D721Med (cell line): ENCODE data around the gene ZNF574.

Experiments
- DNase-seq: peaks from one replicate; pipeline ENCODE4 v3.0.0; 2011; ENCODE audit warnings: low spot score; ENCODE audit not compliant: insufficient read length
- FAIRE-seq: peaks from 2 replicates; lab custom pipeline; 2011; peaks lifted over from hg19 to GRCh38; lab: Jason Lieb, UNC
- CTCF ChIP-seq: IDR thresholded peaks from 2 replicates; pipeline ENCODE4 v1.5.1; 2012; ENCODE audit warnings: mild to moderate bottlenecking, control low read depth; ENCODE audit not compliant: insufficient read depth; ENCODE audit errors: missing control alignments

ZNF574 gene

GRCh38 chr19:42102877-42103276 is 26.9 kb downstream of the ZNF574 start:
- DNase-seq = no peak
- no peak for TF ChIP-seq CTCF
- FAIRE-seq = no peak

GRCh38 chr19:42105368-42105767 is 29.4 kb downstream of the ZNF574 start:
- DNase-seq (no peak), FAIRE-seq (no peak)
- no peak for TF ChIP-seq CTCF

GRCh38 chr19:42108527-42109389 is 32.8 kb downstream of the ZNF574 start:
- DNase-seq = peak; percentile 64
- no peak for FAIRE-seq
- TF ChIP-seq CTCF = peak; percentile 100

- no peak for TF ChIP-seq CTCF
- DNase-seq = no peak
- no peak for FAIRE-seq
These were observed 33.9 kb downstream of the ZNF574 start for GRCh38 chr19:42109896-42110295.

- FAIRE-seq = no peak
- TF ChIP-seq CTCF = no peak
- DNase-seq = no peak
These were observed 34.7 kb downstream of the ZNF574 start for GRCh38 chr19:42110658-42111057.

GRCh38 chr19:42111384-42111783 is 35.4 kb downstream of the ZNF574 start:
- TF ChIP-seq CTCF = no peak
- FAIRE-seq (no peak), DNase-seq (no peak)

GRCh38 chr19:42111811-42112210 is 35.8 kb downstream of the ZNF574 start:
- FAIRE-seq (no peak), DNase-seq (no peak)
- no peak for TF ChIP-seq CTCF
